ENCODE results near the gene PEX26. TPM values are rescaled to one million over a fixed set of nuclear protein-coding genes. Genes with fewer than 3 reads are reported as not detected.
"Not testable (repeated sequence)": the region's sequence is repeated elsewhere in the genome, so short reads cannot be mapped to it uniquely, and the experiment has no call there.

PEX26 gene
- total RNA-seq, 1 donor from 2014 or later, result 43.5 TPM

GRCh38 chr22:18059991-18060390 lies 17.8 kb upstream of the PEX26 start:
- Mint-ChIP-seq H3K4me1 (ENCODE audit: unreplicated experiment) (peaks cover 56% of the 10 kb centered on the region), H3K4me3 (ENCODE audit: unreplicated experiment) (no peak overlapping the region), H3K9me3 (ENCODE audit: unreplicated experiment) (no peaks in the 10 kb centered on the region), H3K36me3 (ENCODE audit: unreplicated experiment) (no peaks in the 10 kb centered on the region), H3K27me3 (ENCODE audit: unreplicated experiment) (peaks cover 4% of the 10 kb centered on the region), H3K27ac (ENCODE audit: unreplicated experiment) (no peak overlapping the region)
- DNase-seq (ENCODE audit: extremely low spot score, unreplicated experiment), result no peak
- TF ChIP-seq CTCF (IDR thresholded peaks at IDR 0.05), result no peak

- Mint-ChIP-seq H3K27me3 (ENCODE audit: unreplicated experiment) (peaks cover 4% of the 10 kb centered on the region), H3K9me3 (ENCODE audit: unreplicated experiment) (no peaks in the 10 kb centered on the region), H3K36me3 (ENCODE audit: unreplicated experiment) (no peaks in the 10 kb centered on the region), H3K4me1 (ENCODE audit: unreplicated experiment) (peaks cover 54% of the 10 kb centered on the region), H3K27ac (ENCODE audit: unreplicated experiment) (peak overlapping the region; percentile 80), H3K4me3 (ENCODE audit: unreplicated experiment) (no peak overlapping the region)
- DNase-seq (ENCODE audit: extremely low spot score, unreplicated experiment), result no peak
- TF ChIP-seq CTCF (IDR thresholded peaks at IDR 0.05), result no peak
Measured at GRCh38 chr22:18060646-18061620, 16.9 kb upstream of the PEX26 start.

GRCh38 chr22:18062421-18062820 lies 15.4 kb upstream of the PEX26 start:
- peak overlapping the region; percentile 16 for H3K27ac Mint-ChIP-seq (ENCODE audit: unreplicated experiment)
- DNase-seq (ENCODE audit: extremely low spot score, unreplicated experiment), result no peak
- H3K4me1 Mint-ChIP-seq (ENCODE audit: unreplicated experiment), result peaks cover 49% of the 10 kb centered on the region

GRCh38 chr22:18063306-18063705 lies 14.5 kb upstream of the PEX26 start:
- H3K4me1 Mint-ChIP-seq (ENCODE audit: unreplicated experiment), result peaks cover 50% of the 10 kb centered on the region

More at GRCh38 chr22:18062421-18062820, 15.4 kb upstream of the PEX26 start:
- Mint-ChIP-seq H3K27me3 (ENCODE audit: unreplicated experiment) (peaks cover 4% of the 10 kb centered on the region), H3K4me3 (ENCODE audit: unreplicated experiment) (no peak overlapping the region), H3K9me3 (ENCODE audit: unreplicated experiment) (no peaks in the 10 kb centered on the region), H3K36me3 (ENCODE audit: unreplicated experiment) (no peaks in the 10 kb centered on the region)
- no peak for TF ChIP-seq CTCF (IDR thresholded peaks at IDR 0.05)

GRCh38 chr22:18063715-18064114 lies 14.1 kb upstream of the PEX26 start:
- H3K4me3 Mint-ChIP-seq (ENCODE audit: unreplicated experiment); DNase-seq (ENCODE audit: extremely low spot score, unreplicated experiment); H3K36me3 Mint-ChIP-seq (ENCODE audit: unreplicated experiment); H3K9me3 Mint-ChIP-seq (ENCODE audit: unreplicated experiment); H3K27me3 Mint-ChIP-seq (ENCODE audit: unreplicated experiment): not testable (repeated sequence)
- Mint-ChIP-seq H3K4me1 (ENCODE audit: unreplicated experiment) (peaks cover 55% of the 10 kb centered on the region), H3K27ac (ENCODE audit: unreplicated experiment) (peak overlapping the region; percentile 84)

More at GRCh38 chr22:18063306-18063705, 14.5 kb upstream of the PEX26 start:
- no peak for DNase-seq (ENCODE audit: extremely low spot score, unreplicated experiment)
- Mint-ChIP-seq H3K27ac (ENCODE audit: unreplicated experiment) (peak overlapping the region; percentile 84), H3K9me3 (ENCODE audit: unreplicated experiment) (no peaks in the 10 kb centered on the region), H3K4me3 (ENCODE audit: unreplicated experiment) (no peak overlapping the region), H3K27me3 (ENCODE audit: unreplicated experiment) (peaks cover 4% of the 10 kb centered on the region), H3K36me3 (ENCODE audit: unreplicated experiment) (no peaks in the 10 kb centered on the region)
- no peak for TF ChIP-seq CTCF (IDR thresholded peaks at IDR 0.05)

Data from osteocyte (in vitro differentiated cells).